NCI-H524 (cell line): ENCODE measurements around the gene THSD7B.

Experiments
- DNase-seq, 2 experiments: peaks; one replicate each; lab custom pipeline; 2025; lab: John Stamatoyannopoulos, UW

Gene THSD7B

GRCh38 chr2:137192366-137193310, 427.3 kb downstream of the THSD7B start:
- no peak for DNase-seq

DNA sequence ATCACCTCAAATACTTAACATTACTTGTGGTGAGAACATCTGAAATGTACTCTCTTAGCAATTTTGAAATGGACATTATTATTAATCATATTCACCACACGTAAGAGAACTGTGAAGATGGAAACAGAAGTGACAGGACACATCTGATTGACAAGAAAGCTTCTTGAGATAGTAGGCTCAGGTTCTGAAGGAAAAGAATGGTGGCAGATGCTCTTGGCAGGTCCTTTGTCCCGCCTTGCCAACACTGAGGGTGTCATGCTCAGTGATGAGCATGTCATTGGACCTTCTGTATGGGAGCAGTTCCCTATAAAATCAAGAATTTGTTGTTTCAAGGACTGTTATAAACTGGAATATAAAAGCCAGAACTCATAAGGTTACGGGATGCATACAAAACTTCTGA, 428.1 kb downstream of the THSD7B start:
- no peak for DNase-seq

GRCh38 chr2:137194111-137194510, 428.8 kb downstream of the THSD7B start:
- no peak for DNase-seq

DNA sequence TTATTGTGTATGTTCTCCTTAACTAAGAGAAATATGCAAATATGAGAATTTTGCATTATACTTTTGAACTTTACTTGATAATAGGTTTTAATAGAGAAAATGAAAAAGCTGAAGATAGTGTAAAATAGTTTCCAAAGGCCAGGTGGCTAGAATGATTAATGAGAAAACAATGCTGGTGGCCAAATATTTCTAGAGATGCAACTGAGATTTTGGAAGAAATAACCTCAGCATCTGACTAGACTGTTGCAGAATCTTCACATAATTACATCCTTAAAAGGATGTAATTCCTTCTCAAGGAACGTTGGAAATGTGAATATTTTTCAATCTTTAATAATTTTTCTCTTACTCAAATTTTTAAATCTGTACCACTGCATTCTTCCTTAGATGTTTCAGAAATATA, 434.4 kb downstream of the THSD7B start:
- DNase-seq = no peak

DNA sequence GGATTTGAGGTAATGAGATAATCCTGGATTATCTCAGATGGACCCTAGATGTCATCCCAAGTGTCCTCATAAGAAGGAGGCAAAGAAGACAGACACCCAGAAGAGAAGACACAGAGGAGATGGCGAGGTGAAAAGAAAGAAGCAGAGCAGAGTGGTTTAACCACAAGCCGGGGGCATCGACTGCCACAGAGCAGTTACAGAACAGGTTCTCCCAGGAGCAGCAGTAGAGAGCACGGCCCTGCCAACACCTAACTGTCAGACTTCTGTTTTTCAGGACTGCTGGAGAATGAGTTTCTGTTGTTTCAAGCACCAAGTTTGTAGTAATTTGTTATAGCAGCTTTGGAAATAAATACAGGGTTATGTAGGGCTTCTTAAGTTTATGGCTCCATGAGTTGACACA, 437.0 kb downstream of the THSD7B start:
- peak in 1 of 2 experiments; percentile 8 for DNase-seq

- DNase-seq = no peak
These were observed 440.0 kb downstream of the THSD7B start for GRCh38 chr2:137205324-137205723.

- no peak for DNase-seq
These were observed 440.7 kb downstream of the THSD7B start for GRCh38 chr2:137206069-137206468.

- DNase-seq = no peak
These were observed 441.7 kb downstream of the THSD7B start for GRCh38 chr2:137207030-137207429.

GRCh38 chr2:137208431-137208891, 443.1 kb downstream of the THSD7B start:
- DNase-seq = no peak

- no peak for DNase-seq
These were observed 444.7 kb downstream of the THSD7B start for GRCh38 chr2:137210039-137210438.

- no peak for DNase-seq
These were observed 446.4 kb downstream of the THSD7B start for GRCh38 chr2:137211761-137212160.

GRCh38 chr2:137220438-137220993, 455.2 kb downstream of the THSD7B start:
- no peak for DNase-seq

DNA sequence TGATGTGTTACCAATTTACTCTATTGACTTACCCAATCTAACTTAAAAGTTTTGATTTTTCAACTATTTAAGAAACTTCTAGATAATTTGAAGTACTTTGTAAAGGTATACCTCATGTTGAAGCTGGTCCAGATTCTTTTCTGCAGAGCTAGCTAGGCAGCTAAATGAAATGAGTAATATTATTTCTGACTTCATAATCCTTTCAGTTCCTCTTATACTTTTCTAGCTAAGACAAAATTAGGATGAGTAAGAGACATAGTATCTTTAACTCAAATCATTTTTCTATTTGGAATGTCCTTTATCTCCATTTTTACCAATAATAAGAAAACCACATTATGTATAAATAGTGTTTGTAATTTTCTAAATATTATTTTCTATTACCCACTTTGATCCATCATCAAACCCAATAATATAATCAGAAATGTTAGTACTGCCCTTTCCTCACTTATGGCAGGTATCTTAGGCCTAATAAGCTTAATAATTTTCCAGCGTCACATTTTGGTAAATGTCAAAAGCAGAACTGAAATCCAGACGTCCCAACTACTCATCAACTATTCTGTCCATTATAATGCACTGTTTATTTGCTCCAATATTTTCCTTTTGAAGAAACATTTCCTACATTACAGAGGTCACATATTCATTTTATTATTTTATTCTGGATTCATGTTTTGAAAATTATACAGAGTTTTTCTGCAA, 456.6 kb downstream of the THSD7B start:
- DNase-seq = no peak

DNA sequence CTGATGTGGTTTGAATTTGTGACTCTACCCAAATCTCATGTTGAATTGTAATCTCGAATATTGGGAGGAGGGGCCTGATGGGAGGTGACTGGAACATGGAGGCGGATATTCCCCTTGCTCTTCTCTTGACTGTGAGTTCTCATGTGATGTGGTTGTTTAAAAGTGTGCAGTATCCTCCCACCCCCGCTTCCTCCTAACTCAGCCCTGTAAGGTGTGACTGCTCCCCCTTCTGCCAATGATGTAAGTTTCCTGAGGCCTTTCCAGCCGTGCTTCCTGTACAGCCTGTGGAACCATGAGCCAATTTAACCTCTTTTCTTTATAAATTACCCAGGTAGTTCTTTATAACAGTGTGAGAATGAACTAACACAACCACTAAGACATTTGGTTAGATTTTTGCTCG, 458.4 kb downstream of the THSD7B start:
- DNase-seq = no peak

DNA sequence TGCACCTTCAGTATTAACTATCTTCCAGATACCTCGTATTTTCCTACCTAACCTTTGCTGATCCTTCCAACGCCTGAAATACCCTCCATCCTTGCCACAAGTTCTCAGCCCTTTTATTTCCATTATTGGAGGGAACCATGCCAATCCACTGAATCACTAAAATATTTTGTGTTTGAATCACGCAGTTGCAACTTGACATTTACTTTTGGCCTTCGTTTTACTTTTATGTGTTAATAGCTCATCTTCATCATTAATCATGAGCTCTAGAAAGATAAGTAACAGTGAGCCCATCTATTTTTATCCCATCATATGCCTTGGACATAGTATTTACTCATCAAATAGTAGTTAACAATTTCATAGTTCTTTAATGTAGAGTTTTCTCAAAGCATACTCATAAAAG, 463.2 kb downstream of the THSD7B start:
- DNase-seq = no peak

DNA sequence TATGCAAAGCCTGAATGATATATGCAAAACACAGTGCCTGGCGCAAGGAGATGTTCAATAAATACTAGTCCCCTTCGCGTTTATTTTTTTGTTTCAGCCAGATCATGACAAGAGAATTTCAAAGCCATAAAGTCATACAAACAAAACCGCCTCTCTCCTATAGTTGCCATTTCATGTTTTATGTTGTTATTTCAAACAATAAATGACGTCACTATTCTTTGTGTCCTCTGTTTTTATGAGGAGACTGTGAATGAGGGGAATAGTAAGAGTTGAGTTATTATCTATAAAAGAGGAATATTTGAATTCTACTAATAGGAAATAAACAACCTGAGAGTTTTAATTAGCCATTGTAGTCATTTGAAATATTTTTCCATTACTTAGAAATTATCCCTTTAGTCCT, 464.5 kb downstream of the THSD7B start:
- DNase-seq = no peak

DNA sequence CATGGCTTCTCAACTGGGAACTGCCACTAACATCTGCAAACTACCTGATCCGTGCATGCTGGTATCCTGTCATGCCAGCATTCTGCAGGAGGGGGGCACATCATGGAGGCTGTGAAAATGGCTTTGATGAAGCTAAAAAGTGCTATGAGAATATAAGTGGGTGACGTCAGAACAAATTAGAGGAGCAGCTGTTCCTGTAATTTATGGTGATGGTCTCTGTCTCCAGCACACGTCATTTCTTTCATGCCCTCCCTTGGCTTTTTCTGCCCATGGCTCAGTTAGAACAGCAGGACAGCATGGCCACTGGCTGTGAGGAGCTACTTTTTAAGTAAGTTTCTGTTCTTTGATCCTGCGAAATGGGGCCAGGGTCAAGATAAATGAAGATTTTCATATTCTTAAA, 466.3 kb downstream of the THSD7B start:
- peak in 1 of 2 experiments; percentile 44 for DNase-seq

- DNase-seq = no peak
These were observed 466.7 kb downstream of the THSD7B start for GRCh38 chr2:137232076-137232475.

DNA sequence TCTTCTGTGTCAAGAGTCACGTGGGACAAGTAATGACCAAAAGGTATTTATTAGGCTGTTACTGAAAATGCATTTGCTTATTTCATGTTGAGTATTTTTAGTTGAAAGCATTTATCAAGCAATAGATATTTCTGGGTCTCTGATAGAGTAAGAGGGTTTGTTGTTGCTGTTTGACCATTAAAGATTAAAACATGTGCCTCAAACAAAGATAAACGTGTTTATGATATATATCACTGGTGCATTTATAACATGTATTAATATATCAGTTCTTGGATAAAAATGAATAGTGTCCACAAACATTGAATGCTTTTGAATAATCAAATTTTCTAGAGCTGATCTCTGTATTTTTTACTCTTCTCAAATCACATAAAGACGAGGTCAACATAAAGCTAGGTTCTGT, 467.7 kb downstream of the THSD7B start:
- no peak for DNase-seq

DNA sequence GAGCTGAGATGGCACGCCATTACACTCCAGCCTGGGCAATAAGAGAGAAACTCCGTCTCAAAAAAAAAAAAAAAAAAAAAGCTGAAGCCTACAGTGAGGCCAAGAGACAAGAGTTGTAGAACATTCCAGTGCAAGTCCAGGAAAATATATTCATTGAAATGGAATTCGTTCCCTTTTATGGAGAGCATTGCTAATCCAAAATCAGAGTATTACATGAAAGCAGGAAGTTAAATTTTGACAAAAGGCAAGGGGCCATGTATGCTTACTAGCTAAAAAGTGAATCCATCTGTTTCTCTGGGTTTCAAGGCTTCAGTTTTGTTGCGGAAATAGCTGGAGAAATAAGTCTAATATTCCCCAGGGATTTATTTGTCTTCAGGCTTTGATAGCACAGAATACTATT, 471.7 kb downstream of the THSD7B start:
- no peak for DNase-seq

DNA sequence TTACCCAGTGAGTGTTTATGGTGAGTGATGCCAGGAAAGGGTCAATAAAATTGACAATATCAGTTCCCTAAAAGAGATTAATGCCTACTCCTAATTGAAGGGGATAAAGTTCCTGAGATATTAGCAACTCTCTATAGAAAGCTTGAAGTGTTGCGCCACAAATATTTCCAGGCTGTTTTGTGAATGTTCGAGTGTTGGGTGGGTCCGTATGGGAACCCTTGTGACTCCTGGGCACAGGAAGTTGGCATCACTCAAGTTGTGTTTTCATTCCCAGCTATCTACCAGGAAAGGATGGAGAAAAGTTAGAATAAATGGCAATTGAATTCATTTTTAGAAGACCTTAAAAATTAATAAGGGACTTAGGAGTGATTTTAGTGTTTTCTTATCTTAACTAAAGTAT, 472.7 kb downstream of the THSD7B start:
- no peak for DNase-seq

- peak in 1 of 2 experiments; percentile 37 for DNase-seq
These were observed 484.3 kb downstream of the THSD7B start for GRCh38 chr2:137249463-137250130.
